ENCODE results near the gene PGLYRP3. TPM values are rescaled to one million over a fixed set of nuclear protein-coding genes. Genes with fewer than 3 reads are reported as not detected.

The PGLYRP3 gene
- polyA plus RNA-seq, 1 donor: not detected

DNA sequence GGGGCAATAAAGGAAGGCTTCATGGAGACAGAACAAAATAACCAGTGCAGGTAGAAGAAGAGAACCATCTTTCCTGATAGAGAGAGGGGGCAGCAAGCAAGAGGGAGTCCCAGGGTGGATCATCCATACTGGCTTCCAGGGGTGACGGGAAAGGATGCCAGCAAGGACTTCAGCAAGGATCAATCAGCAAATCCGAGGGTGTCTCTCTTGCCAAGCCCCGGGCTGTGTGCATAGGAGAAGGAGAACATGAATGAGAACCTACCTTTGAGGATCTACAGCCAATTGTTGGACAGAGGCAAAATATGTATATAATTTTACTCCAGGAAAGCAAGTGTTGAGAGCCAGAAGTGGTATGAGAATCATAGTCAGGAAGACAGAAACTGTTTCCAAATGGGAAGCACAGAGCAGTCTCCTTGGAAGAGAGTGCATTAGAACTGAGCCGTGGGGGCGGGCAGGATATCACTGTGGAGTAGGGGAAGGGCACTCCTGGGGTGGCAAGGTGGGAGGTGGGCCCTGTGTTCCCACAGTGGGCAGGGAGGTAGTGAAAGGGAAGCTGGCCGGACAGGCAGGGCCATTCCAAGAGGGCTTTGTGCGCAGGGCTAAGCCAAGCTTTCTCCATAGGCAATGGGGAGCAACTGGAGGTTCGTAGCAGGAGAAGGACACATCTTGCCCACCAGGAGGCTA lies 43.8 kb upstream of the PGLYRP3 start:
- H3K27ac ChIP-seq (ENCODE audit: low read length): no peak overlapping the region
- H3K4me1 ChIP-seq (ENCODE audit: control insufficient read depth, insufficient read depth, low read length): peaks cover 29% of the 10 kb centered on the region

DNA sequence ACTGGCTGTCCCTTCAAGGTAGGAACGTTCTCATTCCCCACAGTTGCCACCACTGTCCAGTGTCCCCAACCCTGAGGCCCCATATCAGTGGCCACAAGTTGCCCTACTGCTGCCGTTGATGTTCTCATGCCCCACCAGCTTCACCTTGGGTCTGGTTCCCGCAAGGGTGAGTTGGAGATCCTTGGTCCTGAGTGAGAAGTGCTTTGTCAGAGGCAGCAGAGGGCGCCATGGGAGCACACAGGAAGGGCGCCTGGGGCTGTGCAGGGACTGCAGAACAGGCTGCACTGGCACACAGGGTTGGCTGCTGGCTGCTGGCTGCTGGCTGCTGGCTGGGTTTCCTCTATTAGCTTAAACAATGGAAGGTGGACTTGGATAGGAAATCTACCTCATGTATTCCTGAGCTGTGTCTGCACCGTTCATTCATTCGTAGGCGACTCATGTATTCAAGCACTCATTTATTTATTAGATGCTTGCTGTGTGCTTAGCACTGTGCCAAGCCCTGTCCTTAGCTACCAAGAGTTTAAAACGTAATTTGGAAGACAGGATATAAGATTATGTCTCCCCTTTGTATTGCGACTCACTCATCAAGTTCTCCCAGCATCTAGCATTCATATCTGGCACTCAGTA lies 42.8 kb upstream of the PGLYRP3 start:
- no peak overlapping the region for H3K27ac ChIP-seq (ENCODE audit: low read length)
- 80% methylated on average over 1 of the region's 10 CpGs for WGBS (ENCODE audit: insufficient coverage, low lambda C conversion rate)
- peaks cover 23% of the 10 kb centered on the region for H3K4me1 ChIP-seq (ENCODE audit: control insufficient read depth, insufficient read depth, low read length)
- H3K4me3 ChIP-seq (ENCODE audit: low read length): no peak overlapping the region
- H3K9me3 ChIP-seq (ENCODE audit: control insufficient read depth, low read depth, low read length): peaks cover 3% of the 10 kb centered on the region
- peaks cover 3% of the 10 kb centered on the region for H3K27me3 ChIP-seq (ENCODE audit: control insufficient read depth, insufficient read depth, low read length)
- DNase-seq: peak; percentile 51 to 58
- H3K36me3 ChIP-seq (ENCODE audit: control insufficient read depth, insufficient read depth, low read length): no peaks in the 10 kb centered on the region

More for the DNA sequence above, 43.8 kb upstream of the PGLYRP3 start:
- no peak for DNase-seq
- peaks cover 3% of the 10 kb centered on the region for H3K9me3 ChIP-seq (ENCODE audit: control insufficient read depth, low read depth, low read length)
- H3K36me3 ChIP-seq (ENCODE audit: control insufficient read depth, insufficient read depth, low read length): no peaks in the 10 kb centered on the region
- H3K4me3 ChIP-seq (ENCODE audit: low read length): no peak overlapping the region
- WGBS (ENCODE audit: insufficient coverage, low lambda C conversion rate): no CpG with 5 or more reads among the region's 8 CpGs
- H3K27me3 ChIP-seq (ENCODE audit: control insufficient read depth, insufficient read depth, low read length): no peaks in the 10 kb centered on the region

GRCh38 chr1:153354515-153355193 lies 41.9 kb upstream of the PGLYRP3 start:
- Histone ChIP-seq H3K4me3 (ENCODE audit: low read length) (no peak overlapping the region), H3K27me3 (ENCODE audit: control insufficient read depth, insufficient read depth, low read length) (peaks cover 5% of the 10 kb centered on the region), H3K27ac (ENCODE audit: low read length) (no peak overlapping the region), H3K36me3 (ENCODE audit: control insufficient read depth, insufficient read depth, low read length) (no peaks in the 10 kb centered on the region), H3K4me1 (ENCODE audit: control insufficient read depth, insufficient read depth, low read length) (peaks cover 14% of the 10 kb centered on the region), H3K9me3 (ENCODE audit: control insufficient read depth, low read depth, low read length) (peaks cover 3% of the 10 kb centered on the region)
- DNase-seq: no peak
- WGBS (ENCODE audit: insufficient coverage, low lambda C conversion rate): no CpG with 5 or more reads among the region's 8 CpGs

- no peak overlapping the region for H3K4me3 ChIP-seq (ENCODE audit: low read length)
- WGBS (ENCODE audit: insufficient coverage, low lambda C conversion rate): 80% methylated on average over 1 of the region's 7 CpGs
- peaks cover 5% of the 10 kb centered on the region for H3K27me3 ChIP-seq (ENCODE audit: control insufficient read depth, insufficient read depth, low read length)
- no peak overlapping the region for H3K27ac ChIP-seq (ENCODE audit: low read length)
- H3K9me3 ChIP-seq (ENCODE audit: control insufficient read depth, low read depth, low read length): peaks cover 3% of the 10 kb centered on the region
- H3K4me1 ChIP-seq (ENCODE audit: control insufficient read depth, insufficient read depth, low read length): peaks cover 20% of the 10 kb centered on the region
- DNase-seq: no peak
- no peaks in the 10 kb centered on the region for H3K36me3 ChIP-seq (ENCODE audit: control insufficient read depth, insufficient read depth, low read length)
Measured at GRCh38 chr1:153353226-153353947, 40.6 kb upstream of the PGLYRP3 start.

- Histone ChIP-seq H3K9me3 (ENCODE audit: control insufficient read depth, low read depth, low read length) (peaks cover 3% of the 10 kb centered on the region), H3K27me3 (ENCODE audit: control insufficient read depth, insufficient read depth, low read length) (peaks cover 5% of the 10 kb centered on the region), H3K4me1 (ENCODE audit: control insufficient read depth, insufficient read depth, low read length) (peaks cover 20% of the 10 kb centered on the region), H3K4me3 (ENCODE audit: low read length) (no peak overlapping the region), H3K36me3 (ENCODE audit: control insufficient read depth, insufficient read depth, low read length) (no peaks in the 10 kb centered on the region), H3K27ac (ENCODE audit: low read length) (no peak overlapping the region)
- peak; percentile 53 to 56 for DNase-seq
- 0% methylated on average over 2 of the region's 4 CpGs for WGBS (ENCODE audit: insufficient coverage, low lambda C conversion rate)
Measured at GRCh38 chr1:153352523-153352922, 39.8 kb upstream of the PGLYRP3 start.

GRCh38 chr1:153350321-153350957 lies 37.7 kb upstream of the PGLYRP3 start:
- peaks cover 5% of the 10 kb centered on the region for H3K27me3 ChIP-seq (ENCODE audit: control insufficient read depth, insufficient read depth, low read length)

GRCh38 chr1:153349363-153350320 lies 36.9 kb upstream of the PGLYRP3 start:
- peaks cover 17% of the 10 kb centered on the region for H3K4me1 ChIP-seq (ENCODE audit: control insufficient read depth, insufficient read depth, low read length)
- H3K27me3 ChIP-seq (ENCODE audit: control insufficient read depth, insufficient read depth, low read length): peaks cover 5% of the 10 kb centered on the region
- H3K9me3 ChIP-seq (ENCODE audit: control insufficient read depth, low read depth, low read length): no peaks in the 10 kb centered on the region
- no peak overlapping the region for H3K27ac ChIP-seq (ENCODE audit: low read length)
- no peaks in the 10 kb centered on the region for H3K36me3 ChIP-seq (ENCODE audit: control insufficient read depth, insufficient read depth, low read length)
- no peak overlapping the region for H3K4me3 ChIP-seq (ENCODE audit: low read length)
- WGBS (ENCODE audit: insufficient coverage, low lambda C conversion rate): no CpG with 5 or more reads among the region's 17 CpGs
- DNase-seq: no peak

More at GRCh38 chr1:153350321-153350957, 37.7 kb upstream of the PGLYRP3 start:
- Histone ChIP-seq H3K36me3 (ENCODE audit: control insufficient read depth, insufficient read depth, low read length) (no peaks in the 10 kb centered on the region), H3K4me3 (ENCODE audit: low read length) (no peak overlapping the region), H3K9me3 (ENCODE audit: control insufficient read depth, low read depth, low read length) (peaks cover under 1% of the 10 kb centered on the region), H3K4me1 (ENCODE audit: control insufficient read depth, insufficient read depth, low read length) (peaks cover 13% of the 10 kb centered on the region), H3K27ac (ENCODE audit: low read length) (no peak overlapping the region)
- WGBS (ENCODE audit: insufficient coverage, low lambda C conversion rate): no CpG with 5 or more reads among the region's 1 CpG
- DNase-seq: no peak

GRCh38 chr1:153348511-153349362 lies 36.0 kb upstream of the PGLYRP3 start, which contains the start of gene PGLYRP4:
Gene PGLYRP4, minus strand, starts transcription at chr1:153348841. Its CDS starts 909 bp downstream, at chr1:153347932.
- H3K36me3 ChIP-seq (ENCODE audit: control insufficient read depth, insufficient read depth, low read length): no peaks in the 10 kb centered on the region
- no CpG with 5 or more reads among the region's 10 CpGs for WGBS (ENCODE audit: insufficient coverage, low lambda C conversion rate)
- peak; percentile 29 to 51 for DNase-seq
- H3K9me3 ChIP-seq (ENCODE audit: control insufficient read depth, low read depth, low read length): no peaks in the 10 kb centered on the region
- H3K4me1 ChIP-seq (ENCODE audit: control insufficient read depth, insufficient read depth, low read length): peaks cover 25% of the 10 kb centered on the region
- H3K4me3 ChIP-seq (ENCODE audit: low read length): no peak within 1 kb of the TSS
- peak within 1 kb of the TSS; percentile 39 for H3K27ac ChIP-seq (ENCODE audit: low read length)
- H3K27me3 ChIP-seq (ENCODE audit: control insufficient read depth, insufficient read depth, low read length): peaks cover 5% of the 10 kb centered on the region
